Parathyroid adenoma (tissue), 2 donors: ENCODE results near the gene TAPT1.

Source experiments
- H2AFZ ChIP-seq: fragments of 300-600 bp; sonication (generic); one replicate; pipeline ENCODE4 v1.7.0; 2017; ENCODE audit warnings: antibody characterized with exemption, mild to moderate bottlenecking
- H3K27ac ChIP-seq: fragments of 300-600 bp; sonication (generic); one replicate; pipeline ENCODE4 v1.7.0; 2017
- H3K27me3 ChIP-seq: fragments of 300-600 bp; sonication (generic); one replicate; pipeline ENCODE4 v1.7.0; 2017; ENCODE audit warnings: low read length; ENCODE audit not compliant: control insufficient read depth, insufficient read depth
- H3K36me3 ChIP-seq: fragments of 300-600 bp; sonication (generic); one replicate; pipeline ENCODE4 v1.7.0; 2017; ENCODE audit warnings: low read length; ENCODE audit not compliant: control insufficient read depth, insufficient read depth
- H3K4me1 ChIP-seq: fragments of 300-600 bp; sonication (generic); one replicate; pipeline ENCODE4 v1.7.0; 2017; ENCODE audit warnings: control low read depth
- H3K4me2 ChIP-seq: fragments of 300-600 bp; sonication (generic); one replicate; pipeline ENCODE4 v1.7.0; 2017; ENCODE audit warnings: low read length
- H3K4me3 ChIP-seq: fragments of 300-600 bp; sonication (generic); one replicate; pipeline ENCODE4 v1.7.0; 2017; ENCODE audit warnings: low read depth, low read length
- H3K79me2 ChIP-seq: fragments of 300-600 bp; sonication (generic); one replicate; pipeline ENCODE4 v1.7.0; 2017; ENCODE audit warnings: control low read depth
- H3K9ac ChIP-seq: fragments of 300-600 bp; sonication (generic); one replicate; pipeline ENCODE4 v1.7.0; 2017; ENCODE audit warnings: mild to moderate bottlenecking
- H3K9me3 ChIP-seq: fragments of 300-600 bp; sonication (generic); one replicate; pipeline ENCODE4 v1.7.0; 2017; ENCODE audit warnings: low read length; ENCODE audit not compliant: control insufficient read depth
- TF ChIP-seq, protein P1 (sequence below): fragments of 300-600 bp; sonication (generic); IDR thresholded peaks from one replicate; pipeline ENCODE4 v1.7.0; 2017; ENCODE audit warnings: antibody characterized with exemption, mild to moderate bottlenecking
- donor health status: primary hyperparathyroidism.

TAPT1 gene

DNA sequence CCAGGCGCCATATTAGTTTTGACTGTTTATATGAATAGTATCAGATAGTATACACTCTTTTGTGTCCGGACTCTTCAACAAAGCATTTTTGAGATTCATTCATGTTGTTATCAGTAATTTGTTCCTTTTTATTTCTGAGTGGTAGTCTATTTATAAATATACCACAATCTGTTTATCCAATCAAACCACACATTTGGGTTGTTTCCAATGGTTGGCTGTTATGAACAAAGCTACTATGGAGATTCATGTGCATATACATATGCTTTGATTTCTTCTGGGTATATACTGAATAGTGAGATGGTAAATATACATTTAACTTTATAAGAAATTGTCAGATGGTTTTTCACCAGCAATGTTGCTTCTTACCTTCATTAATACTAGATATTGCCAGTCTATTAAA is 36.8 kb upstream of the TAPT1 start:
- Histone ChIP-seq H3K4me3 (no peak overlapping the region), H3K4me2 (no peak overlapping the region), H3K27me3 (no peaks in the 10 kb centered on the region), H2AFZ (no peak overlapping the region), H3K9ac (no peak overlapping the region), H3K9me3 (no peaks in the 10 kb centered on the region), H3K79me2 (no peaks in the 10 kb centered on the region), H3K36me3 (no peaks in the 10 kb centered on the region), H3K27ac (no peak overlapping the region), H3K4me1 (no peaks in the 10 kb centered on the region)
- TF ChIP-seq, protein P1, sequence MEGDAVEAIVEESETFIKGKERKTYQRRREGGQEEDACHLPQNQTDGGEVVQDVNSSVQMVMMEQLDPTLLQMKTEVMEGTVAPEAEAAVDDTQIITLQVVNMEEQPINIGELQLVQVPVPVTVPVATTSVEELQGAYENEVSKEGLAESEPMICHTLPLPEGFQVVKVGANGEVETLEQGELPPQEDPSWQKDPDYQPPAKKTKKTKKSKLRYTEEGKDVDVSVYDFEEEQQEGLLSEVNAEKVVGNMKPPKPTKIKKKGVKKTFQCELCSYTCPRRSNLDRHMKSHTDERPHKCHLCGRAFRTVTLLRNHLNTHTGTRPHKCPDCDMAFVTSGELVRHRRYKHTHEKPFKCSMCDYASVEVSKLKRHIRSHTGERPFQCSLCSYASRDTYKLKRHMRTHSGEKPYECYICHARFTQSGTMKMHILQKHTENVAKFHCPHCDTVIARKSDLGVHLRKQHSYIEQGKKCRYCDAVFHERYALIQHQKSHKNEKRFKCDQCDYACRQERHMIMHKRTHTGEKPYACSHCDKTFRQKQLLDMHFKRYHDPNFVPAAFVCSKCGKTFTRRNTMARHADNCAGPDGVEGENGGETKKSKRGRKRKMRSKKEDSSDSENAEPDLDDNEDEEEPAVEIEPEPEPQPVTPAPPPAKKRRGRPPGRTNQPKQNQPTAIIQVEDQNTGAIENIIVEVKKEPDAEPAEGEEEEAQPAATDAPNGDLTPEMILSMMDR: no peak

DNA sequence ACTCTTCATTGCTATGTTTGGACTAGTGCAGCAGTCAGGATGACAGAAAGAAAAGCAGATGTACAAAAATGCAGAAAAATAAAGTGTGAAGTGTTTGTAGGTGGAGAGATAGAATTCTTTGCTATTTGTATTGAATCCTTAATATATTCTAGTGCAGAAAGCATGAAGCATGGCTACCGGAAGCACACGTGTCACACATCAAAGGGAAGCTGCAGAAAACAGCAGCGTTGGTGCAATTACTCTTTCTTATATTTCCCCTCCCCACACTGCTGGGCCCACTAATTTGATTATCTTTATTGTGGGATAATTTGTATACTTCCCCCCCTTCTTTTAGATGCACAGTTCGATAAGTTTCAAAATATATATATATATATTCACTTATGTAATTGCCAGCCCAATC is 35.9 kb upstream of the TAPT1 start:
- TF ChIP-seq, protein P1: no peak
- Histone ChIP-seq H2AFZ (no peak overlapping the region), H3K9ac (no peak overlapping the region), H3K9me3 (no peaks in the 10 kb centered on the region), H3K36me3 (no peaks in the 10 kb centered on the region), H3K27ac (no peak overlapping the region), H3K4me1 (no peaks in the 10 kb centered on the region), H3K27me3 (no peaks in the 10 kb centered on the region), H3K4me3 (no peak overlapping the region), H3K4me2 (no peak overlapping the region), H3K79me2 (no peaks in the 10 kb centered on the region)

DNA sequence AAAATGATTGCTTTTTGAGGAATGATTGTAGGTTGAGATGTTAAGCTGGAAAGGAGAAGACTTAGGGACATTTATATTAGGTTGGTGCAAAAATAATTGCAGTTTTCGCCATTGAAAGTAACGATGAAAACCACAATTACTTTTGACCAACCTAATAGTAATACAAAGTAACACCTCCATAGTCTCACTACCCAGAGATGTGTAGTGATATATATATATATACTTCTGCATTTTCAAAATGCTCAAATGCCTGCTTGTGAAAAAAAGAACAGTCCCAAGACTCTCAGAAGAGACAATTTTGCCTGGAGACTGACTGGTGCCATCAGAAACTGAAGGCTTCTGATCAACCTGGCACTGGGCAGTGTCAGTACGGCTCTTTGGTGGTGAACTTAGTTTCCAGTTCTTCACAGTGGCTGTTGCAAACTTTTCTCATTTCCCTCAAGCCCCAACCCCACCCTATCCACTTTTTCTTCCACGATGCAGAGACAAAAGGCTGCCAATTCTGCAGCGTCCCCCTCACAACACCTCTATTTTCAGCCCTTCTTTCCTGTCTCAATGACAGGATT is 35.1 kb upstream of the TAPT1 start:
- H2AFZ ChIP-seq: no peak overlapping the region
- H3K4me3 ChIP-seq: no peak overlapping the region
- H3K27ac ChIP-seq: no peak overlapping the region
- no peaks in the 10 kb centered on the region for H3K79me2 ChIP-seq
- TF ChIP-seq, protein P1: no peak
- H3K27me3 ChIP-seq: no peaks in the 10 kb centered on the region
- H3K4me1 ChIP-seq: no peaks in the 10 kb centered on the region
- no peaks in the 10 kb centered on the region for H3K36me3 ChIP-seq
- H3K9me3 ChIP-seq: no peaks in the 10 kb centered on the region
- no peak overlapping the region for H3K9ac ChIP-seq
- no peak overlapping the region for H3K4me2 ChIP-seq

DNA sequence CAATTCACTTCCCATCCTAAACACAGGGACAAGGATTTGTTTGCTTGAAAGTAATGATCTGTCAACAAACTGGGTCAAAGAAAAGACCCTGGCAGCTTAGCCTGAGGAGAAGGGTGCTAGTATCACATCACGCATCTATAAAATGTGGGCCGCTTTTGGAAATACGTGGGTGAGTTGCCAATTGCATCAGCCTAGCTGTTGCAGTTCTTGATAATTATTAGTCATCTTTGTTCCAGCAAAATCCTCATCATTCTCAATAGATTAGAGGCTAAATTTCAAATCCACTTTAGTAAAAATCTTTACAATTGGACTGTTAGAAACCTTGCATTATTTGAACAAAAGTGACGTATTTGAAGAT is 33.6 kb upstream of the TAPT1 start:
- Histone ChIP-seq H3K9ac (no peak overlapping the region), H3K36me3 (no peaks in the 10 kb centered on the region), H3K79me2 (no peaks in the 10 kb centered on the region), H3K27ac (no peak overlapping the region), H2AFZ (no peak overlapping the region), H3K9me3 (no peaks in the 10 kb centered on the region), H3K27me3 (no peaks in the 10 kb centered on the region), H3K4me3 (no peak overlapping the region), H3K4me1 (no peaks in the 10 kb centered on the region), H3K4me2 (no peak overlapping the region)
- TF ChIP-seq, protein P1: no peak

DNA sequence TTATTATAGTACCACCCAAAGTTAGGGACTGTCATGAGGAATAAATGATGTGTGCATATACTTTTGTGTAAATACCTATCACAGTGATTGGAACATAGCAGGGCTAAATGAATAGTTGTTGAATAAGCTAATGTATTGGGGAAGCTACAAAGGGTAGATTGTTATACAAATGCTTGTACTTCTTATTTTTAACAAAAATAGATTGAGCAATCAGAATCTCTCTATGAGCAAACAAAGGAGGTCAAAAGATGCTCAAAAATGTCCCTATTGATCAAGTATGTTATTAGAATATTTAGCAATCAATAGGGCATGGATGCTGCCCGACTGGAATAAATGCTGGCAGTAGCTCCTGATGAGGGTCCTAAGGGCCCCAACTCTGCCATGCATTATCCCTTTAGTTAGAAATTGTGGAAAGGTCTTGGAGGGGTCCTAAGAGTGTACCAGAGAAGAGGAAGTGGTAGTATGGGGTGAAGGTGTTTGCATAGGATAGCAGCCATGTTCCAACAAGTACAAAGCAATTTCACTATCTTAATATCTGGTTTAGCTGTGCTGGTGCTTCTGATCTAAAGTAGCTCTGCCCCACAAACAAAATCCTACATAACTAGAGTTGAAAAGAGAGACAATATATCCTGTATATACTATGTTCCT is 33.1 kb upstream of the TAPT1 start:
- Histone ChIP-seq H3K4me3 (no peak overlapping the region), H3K27ac (no peak overlapping the region), H3K79me2 (no peaks in the 10 kb centered on the region), H2AFZ (no peak overlapping the region), H3K27me3 (no peaks in the 10 kb centered on the region), H3K9ac (no peak overlapping the region), H3K36me3 (no peaks in the 10 kb centered on the region), H3K4me1 (no peaks in the 10 kb centered on the region), H3K9me3 (no peaks in the 10 kb centered on the region), H3K4me2 (no peak overlapping the region)
- TF ChIP-seq, protein P1: no peak
